ENCODE results near the gene SEPTIN3.
A peak's percentile ranks its signal among the peaks of the same experiment; 100 is the strongest.

SEPTIN3 gene

GRCh38 chr22:41975299-41976069 lies 6.2 kb downstream of the SEPTIN3 start:
- DNase-seq (ENCODE audit: low read depth in 2 of 3, low spot score in 1 of 3) = no peak

- DNase-seq (ENCODE audit: low read depth in 2 of 3, low spot score in 1 of 3) = peak in 1 of 3 donors; percentile 31
Observed at GRCh38 chr22:41976070-41976901, 7.0 kb downstream of the SEPTIN3 start.

- no peak for DNase-seq (ENCODE audit: low read depth in 2 of 3, low spot score in 1 of 3)
Observed at GRCh38 chr22:41976961-41977566, 7.8 kb downstream of the SEPTIN3 start.

- no peak for DNase-seq (ENCODE audit: low read depth in 2 of 3, low spot score in 1 of 3)
Observed at GRCh38 chr22:41978732-41979131, 9.5 kb downstream of the SEPTIN3 start.

GRCh38 chr22:41979423-41980250 lies 10.4 kb downstream of the SEPTIN3 start:
- DNase-seq (ENCODE audit: low read depth in 2 of 3, low spot score in 1 of 3) = no peak

GRCh38 chr22:41982865-41983264 lies 13.6 kb downstream of the SEPTIN3 start:
- no peak for DNase-seq (ENCODE audit: low read depth in 2 of 3, low spot score in 1 of 3)

GRCh38 chr22:41983513-41984405 lies 14.5 kb downstream of the SEPTIN3 start:
- DNase-seq (ENCODE audit: low read depth in 2 of 3, low spot score in 1 of 3) = no peak

GRCh38 chr22:41987276-41987675 lies 18.0 kb downstream of the SEPTIN3 start:
- no peak for DNase-seq (ENCODE audit: low read depth in 2 of 3, low spot score in 1 of 3)

GRCh38 chr22:41989246-41989645 lies 20.0 kb downstream of the SEPTIN3 start:
- no peak for DNase-seq (ENCODE audit: low read depth in 2 of 3, low spot score in 1 of 3)

GRCh38 chr22:41991111-41991510 lies 21.9 kb downstream of the SEPTIN3 start:
- no peak for DNase-seq (ENCODE audit: low read depth in 2 of 3, low spot score in 1 of 3)

GRCh38 chr22:41992496-41992895 lies 23.3 kb downstream of the SEPTIN3 start:
- no peak for DNase-seq (ENCODE audit: low read depth in 2 of 3, low spot score in 1 of 3)

- no peak for DNase-seq (ENCODE audit: low read depth in 2 of 3, low spot score in 1 of 3)
Observed at GRCh38 chr22:41995211-41995610, 26.0 kb downstream of the SEPTIN3 start.

- no peak for DNase-seq (ENCODE audit: low read depth in 2 of 3, low spot score in 1 of 3)
Observed at GRCh38 chr22:41996826-41997225, 27.6 kb downstream of the SEPTIN3 start.

- DNase-seq (ENCODE audit: low read depth in 2 of 3, low spot score in 1 of 3) = peak; percentile 74 to 85 (median 84)
Observed at GRCh38 chr22:41998361-41999261, 29.4 kb downstream of the SEPTIN3 start, which contains the start of gene WBP2NL. WBP2NL (plus strand) TSS chr22:41998788; CDS start chr22:41998819, 31 bp downstream.

GRCh38 chr22:42000466-42000865 lies 31.2 kb downstream of the SEPTIN3 start:
- no peak for DNase-seq (ENCODE audit: low read depth in 2 of 3, low spot score in 1 of 3)

GRCh38 chr22:42001121-42001520 lies 31.9 kb downstream of the SEPTIN3 start:
- DNase-seq (ENCODE audit: low read depth in 2 of 3, low spot score in 1 of 3) = no peak

- no peak for DNase-seq (ENCODE audit: low read depth in 2 of 3, low spot score in 1 of 3)
Observed at GRCh38 chr22:42001706-42002105, 32.5 kb downstream of the SEPTIN3 start.

GRCh38 chr22:42007922-42008321 lies 38.7 kb downstream of the SEPTIN3 start:
- DNase-seq (ENCODE audit: low read depth in 2 of 3, low spot score in 1 of 3) = no peak

- DNase-seq (ENCODE audit: low read depth in 2 of 3, low spot score in 1 of 3) = no peak
Observed at GRCh38 chr22:42010778-42011177, 41.5 kb downstream of the SEPTIN3 start.

Measured in stimulated activated CD4-positive, alpha-beta T cell treated with anti-CD3 and anti-CD28 coated beads, Interleukin-12 subunit alpha, Interleukin-12 subunit beta, amount 100 ng/mL, for 48 hours (primary cell).